SW480 (cell line): Measurements from ENCODE around the gene SMTNL1.

Experiments used
- DNase-seq: peaks from one replicate; pipeline ENCODE4 v3.0.0-alpha.2; 2016; ENCODE audit warnings: low spot score

SMTNL1 gene

GRCh38 chr11:57544566-57544965 is 7.2 kb downstream of the SMTNL1 start:
- DNase-seq, result no peak

GRCh38 chr11:57545883-57546282 is 8.5 kb downstream of the SMTNL1 start:
- no peak for DNase-seq

DNA sequence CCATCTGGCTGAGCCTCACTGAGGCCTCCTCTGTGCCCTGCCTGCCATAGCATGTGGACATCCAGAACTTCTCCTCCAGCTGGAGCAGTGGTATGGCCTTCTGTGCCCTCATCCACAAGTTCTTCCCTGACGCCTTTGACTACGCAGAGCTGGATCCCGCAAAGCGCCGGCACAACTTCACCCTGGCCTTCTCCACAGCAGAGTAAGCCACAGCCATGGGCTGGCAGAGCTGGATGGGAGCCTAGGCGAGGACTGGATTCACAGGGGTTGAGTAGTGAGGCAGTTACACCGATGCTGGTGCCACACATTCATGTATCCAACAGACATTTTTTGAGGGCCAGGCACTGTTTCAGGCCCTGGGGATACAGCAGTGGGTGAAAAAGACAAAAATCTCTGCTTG is 9.1 kb downstream of the SMTNL1 start:
- DNase-seq, result no peak

DNA sequence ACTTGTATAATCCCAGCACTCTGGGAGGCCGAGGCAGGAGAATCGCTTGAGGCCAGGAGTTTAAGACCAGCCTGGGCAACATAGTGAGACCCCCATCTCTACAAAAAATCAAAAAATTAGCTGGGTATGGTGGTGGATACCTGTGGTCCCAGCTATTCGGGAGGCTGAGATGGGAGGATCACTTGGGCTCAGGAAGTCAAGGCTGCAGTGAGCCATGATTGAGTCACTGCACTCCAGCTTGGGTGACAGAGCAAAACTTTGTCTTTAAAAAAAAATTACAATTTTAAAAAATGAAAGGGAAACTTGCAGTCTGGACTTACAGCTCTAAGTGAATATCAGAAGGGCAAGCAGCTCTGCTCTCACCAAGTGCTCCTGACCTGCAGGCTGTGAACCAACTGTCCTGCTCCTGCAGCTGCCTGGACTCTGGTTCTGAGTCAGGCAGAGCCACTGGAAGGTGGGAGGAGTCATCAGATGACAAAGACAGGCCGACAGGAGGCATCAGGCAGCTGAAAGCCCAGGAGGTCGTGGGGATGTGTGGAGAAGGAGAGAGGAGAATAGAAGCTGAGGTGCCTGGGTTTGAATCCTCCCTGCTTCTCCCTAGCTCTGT is 9.6 kb downstream of the SMTNL1 start:
- peak; percentile 36 for DNase-seq

DNA sequence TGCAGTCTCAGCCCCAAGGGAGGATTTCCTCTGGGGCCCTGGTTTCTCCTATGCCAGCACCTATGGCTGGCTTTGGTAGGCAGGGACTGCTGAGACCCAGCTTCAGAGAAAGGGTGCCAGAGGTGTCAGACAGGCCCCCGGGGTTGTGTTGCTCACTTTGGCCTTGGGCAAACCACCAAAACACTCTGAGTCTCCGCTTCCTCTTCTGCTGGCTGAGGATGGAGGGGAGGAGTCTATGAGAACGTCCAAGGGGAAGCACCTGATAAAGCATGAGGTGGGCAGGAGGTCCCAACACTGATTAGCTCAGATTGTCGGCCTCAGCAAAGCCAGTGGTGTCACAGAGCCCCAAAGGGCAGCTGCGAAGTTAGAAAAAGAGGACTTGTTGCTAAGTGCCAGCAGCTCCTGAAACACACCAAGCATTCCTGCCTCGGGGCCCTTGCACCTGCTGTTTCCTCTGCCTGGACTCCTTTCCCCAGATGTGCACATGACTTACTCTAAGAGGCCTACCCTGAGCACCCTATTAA is 10.5 kb downstream of the SMTNL1 start:
- DNase-seq, result no peak

- no peak for DNase-seq
Measured at GRCh38 chr11:57549983-57550382, 12.6 kb downstream of the SMTNL1 start.

- no peak for DNase-seq
Measured at GRCh38 chr11:57551941-57552340, 14.5 kb downstream of the SMTNL1 start.

GRCh38 chr11:57552479-57552878 is 15.1 kb downstream of the SMTNL1 start:
- DNase-seq, result peak; percentile 16

DNA sequence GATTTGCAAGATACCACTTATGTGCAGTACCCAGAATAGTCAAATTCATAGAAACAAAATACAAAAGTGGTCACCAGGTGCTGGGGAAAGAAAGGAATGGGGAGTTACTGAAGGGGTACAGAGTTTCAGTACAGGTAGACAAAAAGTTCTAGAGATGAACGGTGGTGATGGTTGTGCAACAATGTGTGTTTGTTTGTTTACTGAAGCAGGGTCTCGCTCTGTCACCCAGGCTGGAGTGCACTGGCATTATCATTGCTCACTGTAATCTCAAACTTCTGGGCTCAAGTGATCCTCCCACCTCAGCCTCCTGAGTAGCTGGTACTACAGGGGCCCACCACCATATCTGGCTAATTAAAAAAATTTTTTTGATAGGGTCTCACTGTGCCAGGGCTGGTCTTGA is 18.0 kb downstream of the SMTNL1 start:
- no peak for DNase-seq

DNA sequence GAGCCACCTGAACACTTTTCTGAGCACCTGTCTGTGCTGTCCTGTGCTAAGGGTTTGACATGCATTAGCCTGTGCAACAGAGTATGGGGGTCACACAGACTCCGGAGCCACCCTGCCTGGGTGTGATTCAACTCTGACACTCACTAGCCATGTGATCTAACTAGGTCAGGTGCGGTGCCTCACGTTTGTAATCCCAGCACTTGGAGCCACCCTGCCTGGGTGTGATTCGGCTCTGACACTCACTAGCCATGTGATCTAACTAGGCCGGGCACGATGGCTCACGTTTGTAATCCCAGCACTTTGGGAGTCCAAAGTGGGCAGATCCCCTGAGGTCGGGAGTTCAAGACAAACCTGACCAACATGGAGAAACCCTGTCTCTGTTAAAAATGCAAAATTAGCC is 18.6 kb downstream of the SMTNL1 start:
- DNase-seq, result no peak

- DNase-seq, result no peak
Measured at GRCh38 chr11:57560146-57560545, 22.8 kb downstream of the SMTNL1 start.

DNA sequence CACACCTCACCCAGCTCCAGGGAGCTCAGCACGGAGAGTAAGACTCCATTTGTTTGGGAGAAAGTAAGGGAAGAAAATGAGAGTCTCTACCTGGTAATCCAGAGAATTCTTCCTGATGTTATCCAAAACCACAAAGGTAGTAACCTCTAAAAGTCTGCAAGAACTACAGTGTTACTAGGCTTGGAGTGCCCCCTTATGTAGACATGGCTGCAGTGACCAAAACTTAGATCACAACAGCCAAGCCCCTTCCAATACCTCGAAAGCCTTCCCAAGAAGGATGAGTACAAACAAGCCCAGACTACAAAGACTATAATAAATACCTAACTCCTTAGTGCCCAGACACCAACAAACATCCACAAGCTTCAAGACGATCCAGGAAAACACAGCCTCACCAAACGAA is 25.2 kb downstream of the SMTNL1 start:
- DNase-seq, result peak; percentile 20

DNA sequence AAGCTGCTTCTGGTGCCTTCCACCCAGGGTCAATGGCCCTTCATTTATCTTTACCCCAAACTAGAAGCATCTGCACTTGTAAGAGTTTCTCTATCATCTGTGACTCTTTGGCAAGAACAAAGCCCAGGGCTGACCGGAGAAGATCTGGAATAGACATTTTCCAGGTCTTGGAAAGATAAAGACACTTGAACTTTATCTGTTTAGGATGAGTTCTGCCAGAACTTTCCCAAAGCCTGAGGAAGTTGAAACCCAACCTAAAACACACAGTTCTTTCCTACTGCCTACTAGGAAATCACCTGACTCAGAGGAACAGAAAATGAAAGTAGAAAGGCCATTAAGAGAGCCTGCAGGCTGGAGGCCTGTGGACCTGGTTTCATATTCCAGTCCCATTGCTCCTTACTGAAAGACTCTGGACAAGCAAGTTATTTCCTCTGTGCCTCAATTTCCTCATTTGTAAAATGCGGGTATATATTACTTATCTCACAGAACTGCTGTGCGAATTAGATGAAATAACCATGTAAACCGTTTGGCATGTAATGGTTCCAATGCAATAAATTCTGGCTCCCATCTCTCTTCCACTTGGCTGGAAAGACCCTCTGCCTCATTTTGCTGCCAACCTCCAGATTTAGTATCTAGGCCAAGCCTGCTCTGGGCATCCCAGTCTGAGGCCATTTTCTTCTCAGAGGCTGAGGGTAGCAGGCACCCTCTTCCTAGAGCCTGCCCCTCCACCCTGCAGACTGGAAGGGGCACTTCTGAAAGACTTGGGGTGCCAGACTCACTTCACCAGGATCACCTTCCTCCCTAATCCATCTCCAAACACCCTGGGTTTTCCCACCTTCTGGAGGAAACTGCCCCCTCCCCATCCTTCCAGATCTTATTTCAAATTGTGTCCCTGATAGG is 28.9 kb downstream of the SMTNL1 start:
- DNase-seq, result peak; percentile 51

- DNase-seq, result no peak
Measured at GRCh38 chr11:57566905-57567514, 29.6 kb downstream of the SMTNL1 start.

DNA sequence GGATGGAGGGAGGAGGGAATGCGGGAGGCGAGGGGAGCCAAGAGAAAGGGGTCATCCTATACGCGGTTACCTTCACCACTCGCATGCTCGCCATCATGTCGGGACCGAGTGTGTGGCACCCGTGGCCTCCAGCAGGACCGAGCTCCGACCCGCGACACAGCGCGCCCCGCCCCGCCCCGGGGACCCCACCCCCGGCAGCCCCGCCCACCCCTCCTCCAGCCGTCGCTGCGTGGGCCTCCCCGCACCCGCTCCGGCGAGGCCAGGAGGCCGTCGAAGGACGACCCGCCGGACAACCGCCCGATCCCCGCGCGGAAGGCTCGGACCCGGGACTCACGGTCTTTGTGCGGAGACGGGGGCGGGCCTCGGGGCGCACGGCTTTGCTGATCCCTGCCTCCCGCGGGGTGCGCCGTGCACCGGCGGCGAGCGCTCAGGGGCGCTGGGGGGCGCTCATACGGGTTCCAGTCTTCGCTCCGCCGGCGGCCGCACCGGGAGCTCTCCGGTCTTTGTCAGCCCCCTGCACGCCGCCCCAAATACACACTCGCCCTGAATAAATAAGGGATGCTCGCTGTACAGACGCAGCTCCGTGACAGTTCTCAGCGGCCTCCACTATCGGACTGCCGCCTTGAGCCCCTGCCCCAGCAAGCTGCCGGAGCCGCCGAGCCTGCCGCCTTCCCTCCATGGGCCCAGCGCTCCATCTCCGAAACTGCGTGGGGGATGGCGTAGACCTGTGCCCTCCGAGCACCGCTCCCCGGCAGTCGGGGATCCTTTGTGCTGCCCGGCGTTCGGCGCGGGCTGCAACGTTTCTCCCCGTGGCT is 30.3 kb downstream of the SMTNL1 start, which contains the start of gene UBE2L6:
Gene UBE2L6, minus strand, starts transcription at position 158 of the 815 bp plus-strand sequence. Its CDS starts 61 bp downstream, at position 97.
- DNase-seq, result peak; percentile 75

DNA sequence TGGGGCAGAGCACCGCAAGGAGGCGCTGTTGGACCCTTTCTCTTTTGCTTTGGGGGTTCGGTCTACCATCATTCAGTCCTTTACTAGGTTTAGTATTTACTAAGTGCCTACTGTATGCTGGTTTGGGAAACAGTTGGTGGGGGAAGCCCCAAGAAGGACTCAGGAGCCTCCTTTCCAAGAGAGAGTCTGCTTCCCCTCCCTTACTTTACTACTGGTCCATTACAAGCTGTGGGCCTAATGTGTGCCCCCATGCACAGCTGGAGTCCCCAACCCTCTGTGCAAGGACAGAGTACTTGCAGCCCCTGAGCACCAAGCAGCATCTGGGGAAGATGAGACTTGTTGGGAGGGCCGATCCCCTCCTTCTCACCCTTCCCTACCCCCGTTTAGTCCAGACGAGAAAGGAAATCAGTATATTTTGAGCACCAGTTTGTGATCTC is 31.0 kb downstream of the SMTNL1 start:
- DNase-seq, result no peak

GRCh38 chr11:57571606-57572005 is 34.2 kb downstream of the SMTNL1 start:
- DNase-seq, result no peak

DNA sequence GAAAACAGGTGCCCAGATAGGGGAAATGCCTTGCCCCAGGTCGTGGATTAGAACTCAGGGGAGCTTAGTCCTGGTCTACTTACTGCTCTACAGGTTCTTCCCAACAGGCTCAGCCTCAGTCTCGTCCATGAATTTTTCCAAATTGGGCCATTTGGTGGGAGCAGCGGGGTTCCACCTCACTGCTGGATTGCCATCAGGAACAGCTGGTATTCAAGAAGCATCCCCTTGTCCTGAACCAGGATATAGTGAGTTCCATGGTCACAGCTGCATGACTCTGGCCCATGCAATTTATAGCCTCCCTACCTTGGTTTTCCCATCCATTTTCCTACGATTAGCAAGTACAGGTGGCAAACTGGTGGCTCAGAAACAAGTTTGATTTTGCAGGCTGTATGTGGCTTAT is 36.7 kb downstream of the SMTNL1 start:
- DNase-seq, result no peak

DNA sequence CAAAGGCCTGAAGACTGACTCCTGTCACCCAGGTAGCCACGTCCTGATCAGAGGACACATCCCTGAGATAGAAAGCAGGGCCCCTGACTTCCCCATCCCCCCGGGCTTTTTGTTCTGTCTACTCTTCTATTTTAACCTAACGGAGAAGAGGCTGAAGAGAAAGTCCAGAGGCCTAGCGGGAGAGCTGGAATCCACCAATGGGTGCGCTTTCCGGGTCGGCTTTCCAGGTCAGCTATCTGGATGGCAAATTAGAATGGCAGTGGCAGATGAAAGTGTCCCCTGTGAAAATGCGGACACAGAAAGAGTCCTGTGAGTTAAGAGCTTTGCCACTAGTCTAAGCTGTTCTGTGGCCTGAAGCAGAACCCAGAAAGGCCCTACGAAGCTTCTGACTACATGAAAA is 46.9 kb downstream of the SMTNL1 start:
- DNase-seq, result no peak

DNA sequence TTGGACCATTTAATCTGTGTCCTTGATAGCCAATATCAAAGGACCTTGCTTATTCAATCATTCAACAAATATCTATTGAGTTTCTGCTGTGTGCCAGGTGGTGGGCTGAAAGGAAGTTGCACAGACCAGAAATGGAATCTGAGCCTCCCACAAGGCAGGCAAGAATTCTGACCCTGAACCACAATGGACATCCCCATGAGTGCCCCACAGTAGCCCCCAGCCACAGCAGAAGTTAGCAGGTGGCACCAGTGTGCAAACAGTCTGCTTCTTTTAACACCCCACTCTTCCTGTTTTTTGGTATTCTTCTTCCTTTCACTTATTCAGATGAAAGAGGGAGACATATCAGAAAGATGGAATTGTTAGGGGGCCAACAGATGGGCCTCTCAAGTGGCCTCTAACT is 47.9 kb downstream of the SMTNL1 start:
- no peak for DNase-seq

DNA sequence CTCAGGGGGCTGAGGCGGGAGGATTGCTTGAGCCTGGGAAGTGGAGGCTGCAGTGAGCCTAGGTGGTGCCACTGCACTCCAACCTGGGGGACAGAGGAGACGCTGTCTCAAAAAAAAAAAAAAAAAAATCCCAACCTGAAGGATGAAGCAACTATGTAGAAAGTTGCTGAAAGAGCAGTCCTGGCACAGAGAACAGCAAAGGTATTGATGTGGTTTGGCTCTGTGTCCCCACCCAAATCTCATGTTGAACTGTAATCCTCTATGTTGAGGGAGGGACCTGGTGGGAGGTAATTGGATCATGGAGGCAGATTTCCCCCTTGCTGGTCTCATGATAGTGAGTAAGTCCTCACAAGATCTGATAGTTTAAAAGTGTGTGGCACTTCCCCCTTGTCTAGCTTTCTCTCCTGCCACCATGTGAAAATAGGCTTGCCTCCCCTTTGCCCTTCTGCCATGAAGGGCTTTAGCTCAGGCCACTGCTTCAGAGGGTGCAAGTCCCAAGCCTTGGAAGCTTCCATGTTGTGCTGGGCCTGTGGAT is 49.4 kb downstream of the SMTNL1 start:
- DNase-seq, result no peak
